Stomach (tissue), 9 donors: ENCODE data around the gene MSI2. TPM values are rescaled to one million over a fixed set of nuclear protein-coding genes. Genes with fewer than 3 reads are reported as not detected.

Experiments used
- DNase-seq, 2 donors: peaks; one replicate each; pipeline versions ENCODE4 v3.0.0 to v3.0.0-alpha.2; 2013 to 2019
- H3K27ac ChIP-seq, 5 donors: fragments of 200-600 bp in 4 of 5; sonication (generic) in 4 of 5; one replicate each; pipeline ENCODE4 v1.5.1; 2013 to 2019; ENCODE audit warnings: mild to moderate bottlenecking in 1 of 5, moderate library complexity in 1 of 5
- H3K27me3 ChIP-seq, 3 donors: fragments of 200-600 bp; sonication (generic); one replicate each; pipeline ENCODE4 v1.5.1; 2017 to 2019; ENCODE audit warnings: mixed run types in 1 of 3
- H3K36me3 ChIP-seq, 4 donors: fragments of 200-600 bp; sonication (generic); 1 replicate in 3 of 4; 2 replicates in 1 of 4; pipeline ENCODE4 v1.5.1; 2016 to 2019
- H3K4me1 ChIP-seq, 4 donors: fragments of 200-600 bp; sonication (generic); one replicate each; pipeline ENCODE4 v1.5.1; 2016 to 2019
- H3K4me3 ChIP-seq, 4 donors: fragments of 200-600 bp; sonication (generic) in 3 of 4; one replicate each; pipeline ENCODE4 v1.5.1; 2016 to 2019; ENCODE audit warnings: mild to moderate bottlenecking in 1 of 4
- H3K9me3 ChIP-seq, 4 donors: fragments of 200-600 bp; sonication (generic); one replicate each; pipeline ENCODE4 v1.5.1; 2016 to 2019
- CTCF ChIP-seq, 7 experiments: fragments of 450-650 bp in 4 of 7; fragments of 200-600 bp in 3 of 7; sonication (generic) in 3 of 7; IDR thresholded peaks; one replicate each; pipeline ENCODE4 v1.5.1; 2016 to 2019; ENCODE audit warnings: antibody characterized with exemption in 7 of 7, control low read depth in 2 of 7, mild to moderate bottlenecking in 1 of 7
- EP300 ChIP-seq: sonication (generic); formaldehyde crosslinking; IDR thresholded peaks from one replicate; pipeline ENCODE4 v1.6.1; 2017; ENCODE audit warnings: antibody characterized with exemption
- POLR2A ChIP-seq, 4 donors: fragments of 450-650 bp; IDR thresholded peaks; one replicate each; pipeline ENCODE4 v1.6.1; 2016; ENCODE audit warnings: antibody characterized with exemption in 4 of 4, control low read depth in 2 of 4, mild to moderate bottlenecking in 1 of 4, moderate library complexity in 1 of 4
- POLR2AphosphoS5 ChIP-seq, 3 donors: sonication (generic); formaldehyde crosslinking; IDR thresholded peaks; one replicate each; pipeline ENCODE4 v1.6.1; 2016; ENCODE audit warnings: antibody characterized with exemption in 3 of 3
- WGBS, 5 donors: extraction: QIAGEN DNeasy Blood & Tissue Kit in 3 of 5; methylation state at CpG; one replicate each; pipeline versions ENCODE4 v1.1.5 to v1.1.7; 2013 to 2018; 5-methylcytosine and 5-hydroxymethylcytosine counted together
- intact Hi-C: fragments of 100-400 bp; cut with DNase I; formaldehyde crosslinking; loops from one replicate; pipeline ENCODE4 v1.15.1; 2023; ENCODE audit warnings: low total_unique reads
- polyA plus RNA-seq, 3 donors: library from polyadenylated mRNA; stranded (reverse); fragments of 200-250 nt; gene quantifications; one replicate each; pipeline ENCODE4 v1.2.3, GENCODE V29; 2013
- total RNA-seq, 5 donors: library from RNA; depleted of rRNA; stranded (reverse); fragments of >200 nt; gene quantifications; one replicate each; pipeline versions ENCODE4 v1.1.0 to v1.2.3, GENCODE V29; 2014 to 2016
- donor health status: healthy with polysubstance abuse.
- donor health status: Bipolar disorder and iron deficiency.
- donor health status: healthy.

MSI2 gene
- total and polyA plus RNA-seq, 8 donors: 8.3 to 72.4 (median 22.9) TPM

DNA sequence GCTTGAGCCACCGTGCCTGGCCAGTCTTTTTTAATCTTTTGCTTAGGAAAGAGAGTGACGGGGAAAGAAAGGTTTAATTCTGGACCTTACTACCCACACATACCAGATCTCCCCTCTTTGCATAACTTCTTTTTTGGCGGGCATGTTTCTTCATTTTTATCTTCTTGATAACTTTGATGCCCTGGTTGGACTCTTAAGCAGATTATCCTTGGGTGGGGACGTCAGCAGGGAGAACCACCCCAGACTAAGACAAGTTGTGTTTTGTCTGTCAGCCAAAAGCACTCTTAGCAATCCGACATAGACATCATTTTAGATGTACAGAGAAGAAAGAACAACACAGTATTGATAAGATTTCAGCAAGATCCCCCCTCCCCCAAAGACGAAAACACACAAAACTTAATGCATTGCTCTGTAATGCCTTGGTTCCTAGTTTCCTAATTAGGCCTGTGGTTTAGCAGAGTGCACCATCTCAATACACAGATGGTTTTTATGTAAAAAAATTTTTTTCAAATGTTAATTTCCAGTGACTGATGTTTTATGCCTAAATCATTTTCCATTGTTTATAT lies 99.9 kb downstream of the MSI2 start:
- Histone ChIP-seq H3K4me3 (no peak overlapping the region), H3K36me3 (no peaks in the 10 kb centered on the region), H3K27me3 (no peaks in the 10 kb centered on the region), H3K4me1 (peaks cover 16 to 48% (median 32%) of the 10 kb centered on the region in 4 donors), H3K9me3 (no peaks in the 10 kb centered on the region), H3K27ac (peak overlapping the region in 3 of 5 donors; percentile 68 to 79 (median 74))
- WGBS, 5 donors: 32 to 65% (median 35%) methylated on average over 6 of the region's 6 CpGs
- intact Hi-C loops: no loop called here
- DNase-seq: peak in 1 of 2 donors; percentile 1
- TF ChIP-seq POLR2AphosphoS5 (IDR thresholded peaks at IDR 0.05) (no peak), POLR2A (IDR thresholded peaks at IDR 0.05) (no peak), CTCF (IDR thresholded peaks at IDR 0.05) (no peak)

GRCh38 chr17:57356719-57357391 lies 100.5 kb downstream of the MSI2 start:
- 19 to 51% (median 27%) methylated on average over 16 of the region's 16 CpGs for WGBS, 5 donors
- peak; percentile 30 to 53 for DNase-seq
- Histone ChIP-seq H3K4me3 (peak overlapping the region in 2 of 4 donors; percentile 16 to 35), H3K36me3 (no peaks in the 10 kb centered on the region), H3K9me3 (no peaks in the 10 kb centered on the region), H3K4me1 (peaks cover 16 to 48% (median 32%) of the 10 kb centered on the region in 4 donors), H3K27ac (peak overlapping the region; percentile 60 to 79 (median 68)), H3K27me3 (no peaks in the 10 kb centered on the region)
- intact Hi-C loops: no loop called here
- TF ChIP-seq POLR2AphosphoS5 (IDR thresholded peaks at IDR 0.05) (no peak), POLR2A (IDR thresholded peaks at IDR 0.05) (no peak), EP300 (no peak), CTCF (IDR thresholded peaks at IDR 0.05) (no peak)

- 24 to 47% (median 39%) methylated on average over 11 of the region's 11 CpGs for WGBS, 5 donors
- Histone ChIP-seq H3K4me1 (peaks cover 16 to 48% (median 32%) of the 10 kb centered on the region in 4 donors), H3K27me3 (no peaks in the 10 kb centered on the region), H3K4me3 (peak overlapping the region in 1 of 4 donors; percentile 35), H3K9me3 (no peaks in the 10 kb centered on the region), H3K27ac (peak overlapping the region; percentile 60 to 79 (median 68)), H3K36me3 (no peaks in the 10 kb centered on the region)
- peak; percentile 90 to 91 for DNase-seq
- intact Hi-C loops: no loop called here
- TF ChIP-seq POLR2AphosphoS5 (IDR thresholded peaks at IDR 0.05): peak in 2 of 3 donors; percentile 48 to 60
- no peak for TF ChIP-seq EP300
Observed at GRCh38 chr17:57357392-57357784, 101.1 kb downstream of the MSI2 start.

- peak in 1 of 2 donors; percentile 52 for DNase-seq
- intact Hi-C loops: no loop called here
Observed at GRCh38 chr17:57357830-57358430, 101.6 kb downstream of the MSI2 start.

More at GRCh38 chr17:57357830-57358430, 101.6 kb downstream of the MSI2 start:
- Histone ChIP-seq H3K4me3 (no peak overlapping the region), H3K27me3 (no peaks in the 10 kb centered on the region), H3K27ac (peak overlapping the region in 4 of 5 donors; percentile 64 to 79 (median 71)), H3K9me3 (no peaks in the 10 kb centered on the region), H3K36me3 (no peaks in the 10 kb centered on the region), H3K4me1 (peaks cover 16 to 48% (median 32%) of the 10 kb centered on the region in 4 donors)
- TF ChIP-seq POLR2AphosphoS5 (IDR thresholded peaks at IDR 0.05) (no peak), CTCF (IDR thresholded peaks at IDR 0.05) (no peak), POLR2A (IDR thresholded peaks at IDR 0.05) (no peak), EP300 (no peak)
- 32 to 58% (median 43%) methylated on average over 3 of the region's 3 CpGs for WGBS, 5 donors
